GM12878 (cell line): ENCODE measurements around the gene INPP5D. TPM values are rescaled to one million over a fixed set of nuclear protein-coding genes. Genes with fewer than 3 reads are reported as not detected.

Experiments
- ATAC-seq: fragments of 200-7000 bp; cut with Tn5 transposase; 3 replicates; pipeline ENCODE4 v1.9.1; 2020; ENCODE audit warnings: mild to moderate bottlenecking, moderate library complexity
- BruUV-seq: library from RNA; stranded (reverse); fragments of 400-500 nt; replicated peaks from 2 replicates; lab custom pipeline; 2021; lab: Mats Ljungman, UMichigan
- CTCF ChIA-PET: fragments of 300-600 bp; sonication (Branson Sonifier 250); formaldehyde crosslinking; extraction: SDS; loops from one replicate; lab custom pipeline; 2021; ENCODE audit warnings: inconsistent platforms; lab: Yijun Ruan, JAX
- POLR2A ChIA-PET: fragments of 350-600 bp; formaldehyde crosslinking; extraction: SDS; loops from one replicate; lab custom pipeline; 2021; ENCODE audit warnings: inconsistent platforms; lab: Charles Lee
- RAD21 ChIA-PET: fragments of 300-600 bp; sonication (Branson Sonifier 250); formaldehyde crosslinking; loops from one replicate; lab custom pipeline; 2023; ENCODE audit warnings: antibody characterized with exemption; ENCODE audit not compliant: unreplicated experiment; lab: Charles Lee
- SMC1A ChIA-PET: fragments of 300-600 bp; sonication (Branson Sonifier 250); formaldehyde crosslinking; loops from one replicate; lab custom pipeline; 2023; ENCODE audit not compliant: unreplicated experiment, uncharacterized antibody; lab: Charles Lee
- DNase-seq: peaks from one replicate; pipeline ENCODE4 v3.0.0-alpha.2; 2011; ENCODE audit warnings: low read depth, low spot score
- FAIRE-seq: peaks from 3 replicates; lab custom pipeline; 2011; peaks lifted over from hg19 to GRCh38; lab: Jason Lieb, UNC
- H2AFZ ChIP-seq: 2 replicates; pipeline ENCODE4 v1.6.0; 2011; ENCODE audit warnings: low read depth, low read length, control low read depth; ENCODE audit not compliant: control insufficient read depth
- H3K27ac ChIP-seq: 2 replicates; pipeline ENCODE4 v1.5.1; 2011; ENCODE audit warnings: control low read depth; ENCODE audit not compliant: control insufficient read depth, insufficient read depth
- H3K27me3 ChIP-seq, 2 experiments: replicated peaks in 1 of 2; 2 replicates each; pipeline versions ENCODE4 v1.6.0 to v1.6.1; 2011; ENCODE audit warnings: low read length in 1 of 2; ENCODE audit not compliant: control insufficient read depth in 2 of 2, insufficient read depth in 2 of 2
- H3K36me3 ChIP-seq, 2 experiments: 2 replicates each; pipeline ENCODE4 v1.5.1; 2011; ENCODE audit warnings: low read length in 1 of 2; ENCODE audit not compliant: control insufficient read depth in 2 of 2, insufficient read depth in 2 of 2
- H3K4me1 ChIP-seq: 2 replicates; pipeline ENCODE4 v1.6.1; 2011; ENCODE audit warnings: mild to moderate bottlenecking, low read length, moderate library complexity, mixed read lengths; ENCODE audit not compliant: control insufficient read depth, insufficient read depth
- H3K4me2 ChIP-seq: 2 replicates; pipeline ENCODE4 v1.6.0; 2011; ENCODE audit warnings: control low read depth; ENCODE audit not compliant: control insufficient read depth, insufficient read depth
- H3K4me3 ChIP-seq: fragments of 200-600 bp; sonication (generic); 2 replicates; pipeline ENCODE4 v1.5.1; 2016
- H3K79me2 ChIP-seq: 2 replicates; pipeline ENCODE4 v1.6.0; 2011; ENCODE audit warnings: low read length; ENCODE audit not compliant: control insufficient read depth, insufficient read depth
- H3K9ac ChIP-seq: 2 replicates; pipeline ENCODE4 v1.8.0; 2011; ENCODE audit warnings: low read length, control low read depth, mixed read lengths; ENCODE audit not compliant: control insufficient read depth, insufficient read depth
- H3K9me3 ChIP-seq: replicated peaks from 3 replicates; pipeline ENCODE4 v1.5.1; 2011; ENCODE audit warnings: mild to moderate bottlenecking, low read length; ENCODE audit not compliant: control insufficient read depth, insufficient read depth
- H4K20me1 ChIP-seq: 2 replicates; pipeline ENCODE4 v1.6.0; 2011; ENCODE audit not compliant: control insufficient read depth, insufficient read depth
- CEBPZ ChIP-seq: fragments of 150-350 bp; IDR thresholded peaks from 2 replicates; pipeline ENCODE4 v1.6.1; 2016; ENCODE audit warnings: low read depth, low read length
- FOXK2 ChIP-seq: fragments of 450-650 bp; IDR thresholded peaks from 2 replicates; pipeline ENCODE4 v1.6.1; 2017; ENCODE audit warnings: mild to moderate bottlenecking, moderate library complexity
- HDAC2 ChIP-seq: fragments of 200-600 bp; sonication (generic); IDR thresholded peaks from 2 replicates; pipeline ENCODE4 v1.6.1; 2017
- IKZF1 ChIP-seq: fragments of 450-650 bp; conservative IDR thresholded peaks from 2 replicates; pipeline ENCODE4 v1.6.1; 2017; ENCODE audit warnings: antibody characterized with exemption, mild to moderate bottlenecking
- JUND ChIP-seq: IDR thresholded peaks from 2 replicates; pipeline ENCODE4 v1.6.1; 2012; ENCODE audit warnings: low read depth, mild to moderate bottlenecking, low read length, improper control_type of control experiment, moderate library complexity
- MTA3 ChIP-seq: IDR thresholded peaks from 2 replicates; pipeline ENCODE4 v1.6.1; 2012; ENCODE audit warnings: low read length, inconsistent platforms, borderline replicate concordance
- MYB ChIP-seq: fragments of 150-350 bp; IDR thresholded peaks from 2 replicates; pipeline ENCODE4 v1.6.1; 2014; ENCODE audit warnings: mild to moderate bottlenecking, low read depth, low read length, borderline replicate concordance
- NR2C1 ChIP-seq: fragments of 450-650 bp; IDR thresholded peaks from 2 replicates; pipeline ENCODE4 v1.6.1; 2017; ENCODE audit warnings: antibody characterized with exemption, mild to moderate bottlenecking, moderate library complexity
- PBX3 ChIP-seq: IDR thresholded peaks from 2 replicates; pipeline ENCODE4 v1.6.1; 2011; ENCODE audit warnings: mild to moderate bottlenecking, low read depth, low read length, moderate library complexity; ENCODE audit not compliant: insufficient replicate concordance
- POLR2AphosphoS5 ChIP-seq: IDR thresholded peaks from 2 replicates; pipeline ENCODE4 v1.6.1; 2011; ENCODE audit warnings: mild to moderate bottlenecking, low read length, inconsistent platforms
- SMAD1 ChIP-seq: fragments of 450-650 bp; IDR thresholded peaks from 2 replicates; pipeline ENCODE4 v1.6.1; 2018; ENCODE audit warnings: mild to moderate bottlenecking, low read depth; ENCODE audit not compliant: partially characterized antibody
- ZBTB4 ChIP-seq: fragments of 450-650 bp; formaldehyde crosslinking; IDR thresholded peaks from 2 replicates; pipeline ENCODE4 v1.4.0; 2022; ENCODE audit warnings: mild to moderate bottlenecking, moderate library complexity
- ZNF207 ChIP-seq: fragments of 450-650 bp; IDR thresholded peaks from 2 replicates; pipeline ENCODE4 v1.6.1; 2014; ENCODE audit warnings: antibody characterized with exemption, mild to moderate bottlenecking, borderline replicate concordance
- WGBS: methylation state at CpG from one replicate; pipeline ENCODE4 v1.1.6; 2016; ENCODE audit warnings: low lambda C conversion rate; ENCODE audit not compliant: insufficient replicate concordance, insufficient coverage; ENCODE audit errors: missing lambda C conversion rate; 5-methylcytosine and 5-hydroxymethylcytosine counted together
- in situ Hi-C: fragments of 300-500 bp; cut with MboI; formaldehyde crosslinking; loops from 9 replicates; pipeline ENCODE4 v1.14.3; 2018; ENCODE audit warnings: mixed read lengths
- intact Hi-C: fragments of 100-400 bp; cut with micrococcal nuclease; formaldehyde crosslinking; loops from one replicate; pipeline ENCODE4 v1.14.2; 2022; ENCODE audit not compliant: unreplicated experiment
- polyA plus RNA-seq, 11 experiments: library from polyadenylated mRNA; depleted of rRNA in 4 of 11; unstranded in 6 of 11; stranded (reverse) in 5 of 11; fragments of >200 nt; fragmentation: Nextera tagmentation in 4 of 11; fragmentation: Illumina TruSeq in 1 of 11; extraction: Ambion mirVana in 4 of 11; extraction: Trizol in 1 of 11; gene quantifications; 1 replicate in 1 of 11; 2 replicates in 10 of 11; pipeline versions ENCODE4 v1.2.1 to v1.2.3, GENCODE V29; 2011 to 2016; ENCODE audit warnings: inconsistent platforms in 2 of 11, missing spikeins in 2 of 11, low read depth in 1 of 11
- total RNA-seq, 4 experiments: library from RNA; depleted of rRNA in 3 of 4; stranded (reverse); fragments of >200 nt in 3 of 4; fragmentation: Illumina TruSeq in 1 of 4; extraction: Trizol in 1 of 4; gene quantifications; 2 replicates each; pipeline versions ENCODE4 v1.2.1 to v1.2.3, GENCODE V29; 2013 to 2021

The INPP5D gene
- total and polyA plus RNA-seq, 10 of the 15 experiments (the other 5 are each of a cell fraction or from before 2014, with no cell fraction given): 11.8 to 139 (median 88.8) TPM

- ChIA-PET CTCF (interaction anchor here (0.8 kb wide), 1 partner anchor 55 kb away, joined by 3 read pairs; no protein-coding TSS in a partner anchor), RAD21 (no interaction called here), SMC1A (no interaction called here), POLR2A (no interaction called here)
- Histone ChIP-seq H3K9me3 (no peaks in the 10 kb centered on the region; the same call in 2 of the 3 replicates), H4K20me1 (no peaks in the 10 kb centered on the region), H3K4me2 (no peak overlapping the region), H3K27ac (no peak overlapping the region), H3K4me3 (no peak overlapping the region), H3K4me1 (peaks cover 4% of the 10 kb centered on the region; the same call in 1 of the 2 replicates), H3K27me3 (no peaks in the 10 kb centered on the region), H3K36me3 (peaks cover 38 to 51% of the 10 kb centered on the region in 2 experiments), H2AFZ (no peak overlapping the region), H3K79me2 (no peaks in the 10 kb centered on the region), H3K9ac (no peak overlapping the region)
- BruUV-seq: no TSS peak
- in situ Hi-C loops (no loop called here), intact Hi-C loops (no loop called here)
- no peak for FAIRE-seq
- no peak for ATAC-seq
- no peak for DNase-seq
- 92% methylated on average over 14 of the region's 14 CpGs for WGBS
- TF ChIP-seq FOXK2 (no peak), MTA3 (no peak), PBX3 (no peak), CEBPZ (no peak), ZBTB4 (CRISPR knock-in tag) (no peak), IKZF1 (no peak), MYB (no peak), JUND (no peak), ZNF207 (no peak), HDAC2 (no peak), POLR2AphosphoS5 (no peak; the same call in 1 of the 2 replicates), SMAD1 (no peak), NR2C1 (no peak)
Measured at GRCh38 chr2:233178994-233179847, 119.1 kb downstream of the INPP5D start.
